AML-193 (cell line): ENCODE measurements around the gene PKDREJ.

Experiments
- DNase-seq, 2 experiments: peaks; one replicate each; lab custom pipeline; 2025; lab: John Stamatoyannopoulos, UW

PKDREJ gene

DNA sequence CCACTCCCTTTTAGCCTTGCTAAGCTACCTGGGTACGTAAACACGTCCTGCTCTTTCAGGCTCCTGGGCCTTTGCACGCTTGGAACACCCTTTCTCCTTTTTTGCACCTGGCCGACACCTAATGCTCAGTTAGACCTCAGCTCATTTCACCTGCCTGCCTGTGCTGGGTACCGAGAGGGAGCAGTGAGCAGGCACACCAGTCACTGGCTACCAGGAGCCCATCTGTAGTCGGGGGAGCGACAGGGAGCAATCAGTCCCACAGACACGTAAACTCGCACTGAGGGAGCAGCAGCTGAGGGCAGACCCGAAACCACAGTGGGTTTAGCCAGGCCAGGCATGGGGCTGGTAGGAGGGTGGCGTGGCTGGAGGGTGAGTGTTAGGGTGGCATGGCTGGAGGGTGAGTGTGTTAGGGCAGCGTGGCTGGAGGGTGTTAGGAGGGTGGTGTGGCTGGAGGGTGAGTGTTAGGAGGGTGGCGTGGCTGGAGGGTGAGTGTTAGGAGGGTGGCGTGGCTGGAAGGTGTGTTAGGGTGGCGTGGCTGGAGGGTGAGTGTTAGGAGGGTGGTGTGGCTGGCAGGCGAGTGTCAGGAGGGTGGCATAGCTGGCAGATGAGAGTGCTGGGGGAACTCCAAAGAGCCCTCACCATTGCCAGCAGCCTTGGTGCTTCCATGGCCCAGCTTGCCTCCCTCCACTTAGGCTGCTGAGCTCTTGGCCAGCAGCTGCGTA lies 27.1 kb upstream of the PKDREJ start:
- no peak for DNase-seq

DNA sequence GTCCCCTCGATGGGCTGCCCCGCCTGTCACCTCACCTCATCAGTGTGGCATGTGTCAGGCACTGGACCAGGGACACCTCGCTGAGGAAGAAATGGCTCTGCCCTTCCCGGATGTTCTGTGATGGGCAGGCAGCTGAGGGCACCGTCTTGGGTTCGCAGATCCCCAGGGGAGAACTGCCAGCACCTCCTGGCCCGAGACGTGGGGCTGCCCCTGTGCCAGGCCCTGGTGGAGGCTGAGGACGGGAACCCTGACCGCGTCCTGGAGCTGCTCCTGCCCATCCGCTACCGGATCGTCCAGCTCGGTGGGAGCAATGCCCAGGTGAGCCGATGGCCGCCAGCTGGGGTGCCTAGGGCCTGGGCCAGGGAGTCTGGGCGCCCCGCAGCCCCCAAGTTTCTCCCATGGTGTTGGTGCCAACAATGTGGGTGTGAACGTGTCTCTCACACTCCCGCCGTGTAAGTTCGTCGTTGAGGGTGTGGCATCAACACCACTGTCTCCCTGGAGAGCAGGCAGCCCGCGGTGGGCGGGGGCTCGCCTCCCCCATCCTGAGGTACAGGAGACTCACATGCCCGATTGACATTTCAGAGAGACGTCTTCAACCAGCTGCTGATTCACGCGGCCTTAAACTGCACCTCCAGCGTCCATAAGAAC lies 26.2 kb upstream of the PKDREJ start:
- no peak for DNase-seq

- DNase-seq: no peak
Observed at GRCh38 chr22:46288846-46289243, 25.7 kb upstream of the PKDREJ start.

GRCh38 chr22:46287873-46288751 lies 25.0 kb upstream of the PKDREJ start:
- DNase-seq: no peak

DNA sequence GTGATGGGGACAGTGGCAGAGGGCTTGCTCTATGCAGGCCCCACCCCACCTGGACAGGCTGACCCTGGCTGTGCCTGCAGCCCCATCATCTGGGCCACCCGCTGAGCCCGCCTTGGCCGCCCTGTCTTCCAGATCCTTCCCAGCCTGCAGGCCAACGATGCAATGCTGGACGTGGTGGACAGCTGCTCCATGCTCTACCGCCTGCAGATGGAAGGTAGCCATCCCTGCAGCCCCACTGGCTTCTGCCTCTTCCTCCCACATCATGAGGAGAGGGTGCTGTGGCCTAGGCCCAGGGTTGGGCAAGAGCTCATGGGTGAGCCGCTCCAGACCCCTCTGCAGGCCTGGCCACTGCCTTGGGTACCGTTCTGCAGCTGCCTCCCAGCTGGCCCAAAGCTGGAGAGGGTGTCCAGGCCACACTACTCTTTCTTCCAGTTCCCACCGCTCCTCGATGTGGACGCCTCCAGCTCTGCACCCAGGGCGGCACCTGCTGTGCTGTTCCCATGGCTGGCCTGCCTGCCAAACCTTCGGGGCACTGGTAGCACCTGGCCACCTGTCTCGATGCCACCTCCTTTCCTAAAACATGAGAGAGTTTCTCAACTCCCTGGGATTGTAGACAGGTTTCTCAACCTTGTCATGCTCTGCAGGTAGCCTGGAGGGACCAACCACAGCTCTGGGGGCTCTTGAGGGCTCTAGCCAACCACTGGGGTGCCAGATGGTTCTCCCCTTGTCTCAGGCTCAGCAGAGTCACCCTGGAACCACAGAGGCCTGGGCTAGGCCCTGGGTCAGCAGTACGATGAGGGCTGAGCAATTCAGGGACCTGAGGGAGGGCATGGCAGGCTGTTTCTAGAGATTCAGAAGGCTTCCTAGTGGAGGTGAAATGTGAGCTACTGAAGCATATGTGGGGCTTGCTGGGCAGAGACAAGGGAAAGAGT lies 24.1 kb upstream of the PKDREJ start:
- DNase-seq: no peak

DNA sequence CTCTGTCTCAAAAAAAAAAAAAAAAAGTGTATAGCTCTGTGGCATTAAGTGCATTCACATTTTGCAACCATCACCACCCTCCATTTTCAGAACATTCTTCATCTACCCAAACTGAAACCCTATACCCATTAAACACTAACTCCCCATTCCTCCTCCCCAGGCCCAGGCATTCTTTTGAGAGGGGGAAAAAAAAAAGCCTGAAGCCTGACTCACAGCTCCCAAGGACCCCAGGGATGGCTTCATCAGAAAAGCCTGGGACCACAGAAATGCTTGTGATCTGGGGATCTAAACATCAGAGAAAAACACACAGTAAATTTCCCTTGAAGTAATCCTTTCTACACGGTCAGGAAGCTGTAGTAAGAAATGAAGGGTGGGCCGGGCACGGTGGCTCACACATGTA lies 22.9 kb upstream of the PKDREJ start:
- DNase-seq: no peak

GRCh38 chr22:46281866-46282678 lies 18.9 kb upstream of the PKDREJ start:
- DNase-seq: no peak

- DNase-seq: no peak
Observed at GRCh38 chr22:46280999-46281623, 18.0 kb upstream of the PKDREJ start.

DNA sequence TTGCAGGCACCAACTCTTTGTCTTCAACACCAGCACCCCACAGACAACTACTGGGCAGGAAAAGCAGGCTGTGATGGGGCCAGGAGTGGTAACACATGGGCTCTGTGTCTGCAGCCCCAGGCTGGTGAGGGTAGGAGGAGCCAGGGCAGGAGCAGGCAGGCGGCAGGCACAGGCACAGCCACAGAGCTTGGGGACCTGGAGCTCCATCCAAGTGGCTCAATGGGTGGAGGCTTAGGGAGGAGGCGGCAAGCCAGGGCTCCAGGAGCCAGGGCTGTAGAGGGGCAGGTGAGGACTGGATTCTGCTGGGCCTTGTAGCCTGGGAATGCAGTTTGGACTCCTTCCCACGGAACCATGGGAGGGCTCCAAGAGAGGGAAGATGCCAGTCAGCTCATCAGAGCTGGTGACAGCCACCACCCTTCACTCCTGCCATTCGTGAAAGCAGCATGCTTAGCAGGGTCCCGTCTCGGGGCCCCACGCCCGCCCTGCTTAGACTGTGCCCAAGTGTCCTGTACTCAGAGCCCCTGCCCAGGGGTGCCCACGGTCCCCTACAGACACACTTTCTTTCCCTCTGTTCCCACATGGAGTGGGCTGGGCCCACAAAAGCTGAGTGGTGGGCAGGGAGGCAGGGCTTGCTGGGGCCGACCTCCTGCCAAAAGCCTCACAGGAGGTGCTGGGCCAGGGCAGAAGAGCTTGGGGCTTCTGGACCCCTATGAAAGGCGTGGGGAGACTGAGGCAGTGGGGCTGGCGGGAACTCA lies 17.1 kb upstream of the PKDREJ start:
- no peak for DNase-seq

GRCh38 chr22:46278656-46279645 lies 15.8 kb upstream of the PKDREJ start:
- DNase-seq: no peak

DNA sequence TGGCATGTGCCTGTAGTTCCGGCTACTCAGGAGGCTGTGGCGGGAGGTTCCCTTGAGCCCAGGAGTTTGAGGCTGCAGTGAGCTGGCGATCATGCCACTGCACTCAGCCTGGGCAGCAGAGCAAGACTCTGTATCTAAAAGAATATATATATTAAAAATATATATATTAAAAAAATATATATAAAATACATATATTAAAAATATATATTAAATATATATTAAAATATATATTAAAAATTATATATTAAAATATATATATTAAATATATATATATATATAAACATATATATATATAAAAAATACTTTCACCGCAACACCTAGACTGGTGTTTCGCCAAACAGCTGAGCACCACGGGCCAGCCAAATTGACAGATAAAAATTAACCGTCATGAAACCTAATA lies 13.4 kb upstream of the PKDREJ start:
- no peak for DNase-seq

DNA sequence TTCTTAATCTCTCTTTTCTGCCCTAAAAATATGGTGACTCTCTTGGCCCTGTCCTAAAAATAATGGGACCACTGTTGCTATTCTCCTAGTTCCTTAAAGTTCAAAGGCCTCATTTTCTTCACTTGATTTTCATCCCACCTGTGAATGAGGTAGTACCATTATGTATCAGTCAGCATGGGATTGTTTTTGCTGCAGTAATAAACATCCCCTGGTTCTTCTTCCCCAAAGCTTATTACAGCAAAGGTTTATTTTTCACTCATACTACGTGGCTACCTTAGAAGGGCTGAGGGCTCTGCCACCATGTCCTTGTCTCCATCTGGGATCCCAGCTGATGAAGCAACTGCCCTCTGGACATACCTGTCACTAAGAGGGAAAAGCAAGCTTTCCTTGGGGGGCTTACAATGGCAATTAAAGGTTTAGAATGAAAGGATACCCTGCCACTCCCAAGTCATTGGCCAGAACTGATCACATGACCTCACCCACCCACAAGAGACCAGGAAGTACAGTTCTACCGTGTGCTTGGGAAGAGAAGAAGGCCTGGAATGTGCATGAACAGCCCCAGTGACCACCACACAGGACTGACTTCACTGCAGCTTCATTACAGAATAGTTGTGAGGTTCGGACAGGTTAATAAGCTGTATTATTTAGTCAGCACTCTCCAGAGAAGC lies 12.4 kb upstream of the PKDREJ start:
- no peak for DNase-seq

- DNase-seq: no peak
Observed at GRCh38 chr22:46274381-46274780, 11.2 kb upstream of the PKDREJ start.

- no peak for DNase-seq
Observed at GRCh38 chr22:46273432-46274148, 10.4 kb upstream of the PKDREJ start.

DNA sequence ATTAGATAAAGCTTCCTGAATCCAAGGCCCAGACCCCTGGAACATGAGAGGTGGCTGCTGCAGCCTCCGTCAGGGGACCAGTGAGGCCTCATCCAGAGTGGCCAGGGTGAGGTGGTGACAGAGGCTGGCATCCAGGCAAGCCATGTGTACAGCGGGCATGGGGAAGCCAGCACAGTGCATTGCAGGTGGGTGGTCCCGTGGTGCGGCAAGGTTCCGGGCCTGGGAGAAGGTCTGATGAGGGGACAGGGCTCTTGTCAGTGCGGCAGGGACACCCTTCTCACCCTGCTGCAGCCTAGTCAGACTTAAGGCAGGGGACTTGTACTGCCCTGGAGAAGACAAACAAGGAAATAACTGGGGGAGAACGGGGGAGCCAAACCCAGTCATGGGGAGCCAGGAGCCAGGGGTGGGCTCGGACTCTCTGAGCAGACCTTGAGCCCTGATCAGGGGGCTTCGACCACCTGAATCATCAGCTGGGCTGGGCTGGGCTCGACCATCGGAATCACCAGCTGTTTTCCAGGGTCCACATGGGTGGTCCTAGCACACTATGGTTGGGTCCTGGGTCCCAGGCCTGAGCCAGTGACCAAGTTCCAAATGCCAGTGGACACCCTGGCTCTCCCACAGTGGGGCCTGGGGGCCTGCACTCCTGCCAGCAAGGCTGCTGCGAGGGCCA lies 9.8 kb upstream of the PKDREJ start:
- DNase-seq: no peak

DNA sequence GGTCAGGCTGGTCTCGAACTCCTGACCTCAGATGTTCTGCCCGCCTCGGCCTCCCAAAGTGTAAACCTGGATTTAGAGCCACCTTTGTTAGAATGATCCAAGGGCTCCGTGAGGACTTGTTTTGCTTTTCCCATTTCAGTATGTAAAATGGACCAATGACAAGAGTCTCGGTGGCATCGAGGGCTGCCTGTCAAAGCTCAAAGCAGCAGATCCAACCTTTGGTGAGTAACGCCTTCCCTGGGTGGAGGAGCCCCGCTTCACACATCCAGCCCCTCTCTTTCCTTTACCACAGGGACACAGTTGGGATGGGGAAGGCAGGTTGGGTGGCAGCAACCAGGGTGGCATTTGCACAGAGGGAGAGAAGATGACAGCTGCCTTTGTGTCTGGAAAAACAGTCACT lies 9.1 kb upstream of the PKDREJ start:
- DNase-seq: no peak

DNA sequence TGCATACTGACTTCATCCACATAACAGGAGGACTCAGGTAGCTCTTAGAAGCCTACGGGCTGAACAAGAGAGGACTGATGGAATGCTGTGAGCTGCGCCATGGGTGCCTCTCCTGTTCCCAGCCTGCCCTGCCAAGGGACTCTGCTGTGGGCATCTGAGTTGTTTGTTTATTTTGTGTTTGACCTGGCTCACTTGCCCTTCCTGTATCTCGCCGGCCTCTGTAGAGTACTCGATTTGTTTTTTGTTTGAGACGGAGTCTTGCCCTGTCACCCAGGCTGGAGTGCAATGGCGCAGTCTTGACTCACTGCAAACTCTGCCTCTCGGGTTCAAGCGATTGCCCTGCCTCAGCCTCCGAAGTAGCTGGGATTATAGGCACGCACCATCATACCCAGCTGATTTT lies 6.4 kb upstream of the PKDREJ start:
- no peak for DNase-seq
